Measurements from ENCODE around the gene VPS18. TPM values are rescaled to one million over a fixed set of nuclear protein-coding genes. Genes with fewer than 3 reads are reported as not detected.
"Not testable (repeated sequence)": the region's sequence is repeated elsewhere in the genome, so short reads cannot be mapped to it uniquely, and the experiment has no call there.

The VPS18 gene
- total and polyA plus RNA-seq, 7 donors: 8.1 to 20.5 (median 15.2) TPM

DNA sequence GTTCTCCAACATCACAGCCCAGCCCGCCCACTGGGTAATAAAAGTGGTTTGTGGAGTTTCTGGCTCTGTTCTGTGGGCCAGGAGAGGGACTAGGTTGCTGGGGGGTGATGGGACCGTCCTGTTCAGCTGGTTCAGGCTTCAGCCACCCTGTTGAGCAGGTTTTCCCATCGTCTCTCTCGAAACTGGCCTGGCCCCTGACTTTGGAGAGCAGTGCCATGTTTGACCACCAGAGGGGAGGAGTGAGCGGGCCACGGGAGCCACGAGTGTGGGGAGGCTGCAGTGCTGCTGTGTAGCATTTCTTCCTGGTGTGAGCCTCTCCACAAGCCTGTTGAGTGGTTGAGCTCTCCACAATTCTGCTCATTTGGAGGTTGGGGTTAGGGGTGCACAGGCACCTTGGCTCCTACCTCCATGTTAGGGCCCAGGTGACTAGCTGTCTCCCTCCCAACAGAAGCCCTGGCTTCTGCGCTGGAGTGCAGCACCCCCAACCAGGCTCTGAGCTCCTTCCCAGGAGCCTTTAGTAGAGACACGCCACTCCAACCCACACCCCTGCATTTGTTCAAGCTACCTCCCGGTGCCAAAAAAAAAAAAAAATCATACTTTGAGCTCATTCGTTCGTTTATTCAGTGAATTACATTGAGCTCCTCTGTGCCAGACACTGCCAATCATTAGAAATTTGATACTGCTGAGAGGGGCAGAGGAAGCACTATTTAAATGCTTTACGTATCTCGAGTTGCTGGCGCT lies 36.5 kb upstream of the VPS18 start:
- H3K4me3 ChIP-seq: no peak overlapping the region
- H3K27ac ChIP-seq: no peak overlapping the region
- H3K4me1 ChIP-seq: peaks cover 6% of the 10 kb centered on the region
- TF ChIP-seq, protein P1, sequence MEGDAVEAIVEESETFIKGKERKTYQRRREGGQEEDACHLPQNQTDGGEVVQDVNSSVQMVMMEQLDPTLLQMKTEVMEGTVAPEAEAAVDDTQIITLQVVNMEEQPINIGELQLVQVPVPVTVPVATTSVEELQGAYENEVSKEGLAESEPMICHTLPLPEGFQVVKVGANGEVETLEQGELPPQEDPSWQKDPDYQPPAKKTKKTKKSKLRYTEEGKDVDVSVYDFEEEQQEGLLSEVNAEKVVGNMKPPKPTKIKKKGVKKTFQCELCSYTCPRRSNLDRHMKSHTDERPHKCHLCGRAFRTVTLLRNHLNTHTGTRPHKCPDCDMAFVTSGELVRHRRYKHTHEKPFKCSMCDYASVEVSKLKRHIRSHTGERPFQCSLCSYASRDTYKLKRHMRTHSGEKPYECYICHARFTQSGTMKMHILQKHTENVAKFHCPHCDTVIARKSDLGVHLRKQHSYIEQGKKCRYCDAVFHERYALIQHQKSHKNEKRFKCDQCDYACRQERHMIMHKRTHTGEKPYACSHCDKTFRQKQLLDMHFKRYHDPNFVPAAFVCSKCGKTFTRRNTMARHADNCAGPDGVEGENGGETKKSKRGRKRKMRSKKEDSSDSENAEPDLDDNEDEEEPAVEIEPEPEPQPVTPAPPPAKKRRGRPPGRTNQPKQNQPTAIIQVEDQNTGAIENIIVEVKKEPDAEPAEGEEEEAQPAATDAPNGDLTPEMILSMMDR (IDR thresholded peaks at IDR 0.05): peak; percentile 92
- H3K9me3 ChIP-seq: no peaks in the 10 kb centered on the region
- no peaks in the 10 kb centered on the region for H3K36me3 ChIP-seq (ENCODE audit: insufficient read depth in 1 of 2, low read depth in 1 of 2)
- 15 to 26% (median 15%) methylated on average over 15 of the region's 15 CpGs for WGBS, 3 donors
- peak; percentile 72 to 81 for DNase-seq
- intact Hi-C loops (cut with DNase I): loop anchor here (1.0 to 10.0 kb wide), 4 partner anchors 36 to 343 kb away; no protein-coding TSS in a partner anchor
- ATAC-seq: peak; percentile 89 to 96 (median 93)
- H3K27me3 ChIP-seq (ENCODE audit: insufficient read depth in 3 of 3, low read length in 2 of 3): no peaks in the 10 kb centered on the region

GRCh38 chr15:40858706-40859105 lies 35.5 kb upstream of the VPS18 start:
- WGBS, 3 donors: 47 to 62% (median 52%) methylated on average over 10 of the region's 10 CpGs

DNA sequence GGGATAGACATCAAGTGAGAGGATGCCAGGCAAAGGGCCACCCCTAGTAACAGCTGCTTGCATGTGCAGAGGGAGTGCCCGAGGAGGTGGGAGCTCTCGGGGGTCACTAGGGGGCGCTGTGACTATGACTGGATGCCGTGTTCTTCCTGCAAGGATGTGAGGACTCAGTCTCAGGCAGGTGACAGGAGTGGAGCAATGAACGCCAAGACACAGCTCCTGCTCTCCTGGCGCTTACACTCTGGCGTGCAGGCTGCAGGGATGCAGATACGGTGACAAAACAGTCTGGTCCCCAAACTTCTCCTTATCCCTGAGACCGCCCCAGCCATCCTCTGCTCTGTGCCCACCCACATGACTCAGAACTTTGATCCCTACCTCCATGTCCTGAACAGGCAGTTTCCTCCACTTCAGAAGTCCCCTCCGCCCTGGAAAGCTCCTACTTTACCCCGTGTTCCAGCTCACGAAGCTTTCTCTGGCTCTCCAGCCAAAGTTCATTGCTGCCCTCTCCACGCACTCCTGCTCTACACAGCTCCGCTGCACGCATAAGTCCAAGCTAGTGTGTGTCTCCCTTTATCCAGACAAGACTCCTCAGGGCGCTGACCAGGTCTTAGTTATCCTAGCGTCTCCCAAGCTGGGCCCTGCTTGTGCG lies 34.9 kb upstream of the VPS18 start:
- ATAC-seq (peak; percentile 59 to 80 (median 64)), DNase-seq (peak; percentile 68 to 70)
- H3K27me3 ChIP-seq (ENCODE audit: insufficient read depth in 3 of 3, low read length in 2 of 3): peaks cover 0 to 2% (median 0%) of the 10 kb centered on the region in 3 donors
- no peaks in the 10 kb centered on the region for H3K36me3 ChIP-seq (ENCODE audit: insufficient read depth in 1 of 2, low read depth in 1 of 2)
- peaks cover 6% of the 10 kb centered on the region for H3K4me1 ChIP-seq
- H3K27ac ChIP-seq: no peak overlapping the region
- TF ChIP-seq, protein P1 (IDR thresholded peaks at IDR 0.05): peak; percentile 54
- intact Hi-C loops (cut with DNase I): loop anchor here (5.0 to 10.0 kb wide), 3 partner anchors 323 to 345 kb away; no protein-coding TSS in a partner anchor
- H3K9me3 ChIP-seq: no peaks in the 10 kb centered on the region
- H3K4me3 ChIP-seq: no peak overlapping the region
- WGBS, 3 donors: 45 to 55% (median 50%) methylated on average over 18 of the region's 18 CpGs

More at GRCh38 chr15:40858706-40859105, 35.5 kb upstream of the VPS18 start:
- no peaks in the 10 kb centered on the region for H3K27me3 ChIP-seq (ENCODE audit: insufficient read depth in 3 of 3, low read length in 2 of 3)
- H3K4me3 ChIP-seq: no peak overlapping the region
- no peaks in the 10 kb centered on the region for H3K36me3 ChIP-seq (ENCODE audit: insufficient read depth in 1 of 2, low read depth in 1 of 2)
- no peaks in the 10 kb centered on the region for H3K9me3 ChIP-seq
- ATAC-seq: no peak
- DNase-seq: no peak
- H3K27ac ChIP-seq: no peak overlapping the region
- TF ChIP-seq, protein P1 (IDR thresholded peaks at IDR 0.05): no peak
- intact Hi-C loops (cut with DNase I): loop anchor here (5.0 to 10.0 kb wide), 3 partner anchors 324 to 344 kb away; no protein-coding TSS in a partner anchor
- H3K4me1 ChIP-seq: peaks cover 6% of the 10 kb centered on the region

DNA sequence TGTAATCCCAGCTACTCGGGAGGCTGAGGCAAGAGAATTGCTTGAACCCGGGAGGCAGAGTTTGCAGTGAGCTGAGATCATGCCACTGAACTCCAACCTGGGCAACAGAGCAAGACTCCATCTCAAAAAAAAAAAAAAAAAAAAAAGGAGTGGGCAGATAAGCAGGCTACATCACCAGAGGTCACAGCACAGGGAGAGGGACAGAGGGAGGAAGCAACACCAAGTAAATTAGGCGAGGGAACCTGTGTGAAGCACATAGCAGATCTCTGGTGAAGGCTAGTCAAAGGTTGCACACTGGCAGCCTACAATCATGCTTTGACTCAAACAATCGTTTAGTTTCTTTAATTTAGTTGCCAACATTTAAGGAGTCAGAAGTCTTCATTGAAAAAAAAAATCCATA lies 33.1 kb upstream of the VPS18 start:
- H3K27me3 ChIP-seq (ENCODE audit: insufficient read depth in 3 of 3, low read length in 2 of 3); ATAC-seq; H3K27ac ChIP-seq; H3K4me3 ChIP-seq; H3K4me1 ChIP-seq; H3K36me3 ChIP-seq (ENCODE audit: insufficient read depth in 1 of 2, low read depth in 1 of 2); H3K9me3 ChIP-seq; DNase-seq: not testable (repeated sequence)
- intact Hi-C loops (cut with DNase I): loop anchor here in 1 of 2 donors (2.0 kb wide), 1 partner anchor 32 kb away; no protein-coding TSS in a partner anchor
- WGBS, 3 donors: 70 to 75% (median 71%) methylated on average over 4 of the region's 4 CpGs

- intact Hi-C loops (cut with DNase I): no loop called here
Observed at GRCh38 chr15:40863660-40864270, 30.5 kb upstream of the VPS18 start.

More at GRCh38 chr15:40863660-40864270, 30.5 kb upstream of the VPS18 start:
- 39 to 62% (median 43%) methylated on average over 4 of the region's 4 CpGs for WGBS, 3 donors
- no peaks in the 10 kb centered on the region for H3K36me3 ChIP-seq (ENCODE audit: insufficient read depth in 1 of 2, low read depth in 1 of 2)
- no peaks in the 10 kb centered on the region for H3K4me1 ChIP-seq
- H3K4me3 ChIP-seq: no peak overlapping the region
- no peak for ATAC-seq
- no peak overlapping the region for H3K27ac ChIP-seq
- no peaks in the 10 kb centered on the region for H3K9me3 ChIP-seq
- peaks cover 0 to 4% (median 0%) of the 10 kb centered on the region in 3 donors for H3K27me3 ChIP-seq (ENCODE audit: insufficient read depth in 3 of 3, low read length in 2 of 3)
- DNase-seq: no peak
- TF ChIP-seq, protein P1 (IDR thresholded peaks at IDR 0.05): no peak

Data from psoas muscle (tissue), 8 donors.